HUDEP-2 (cell line): ENCODE results near the gene FEM1C.

ENCODE experiments used
- DNase-seq, 76 experiments: peaks; one replicate each; lab custom pipeline; 2025; ENCODE audit not compliant: unreplicated experiment in 76 of 76; lab: John Stamatoyannopoulos, UW

FEM1C gene

GRCh38 chr5:115544436-115545350 lies at the start of gene FEM1C:
FEM1C (minus strand) TSS chr5:115544775; CDS start chr5:115543493, 1,282 bp downstream.
- peak; percentile 35 to 98 (median 95) for DNase-seq

GRCh38 chr5:115589043-115589442 lies 44.5 kb upstream of the FEM1C start:
- DNase-seq, result no peak

- DNase-seq, result no peak
These were observed 44.1 kb upstream of the FEM1C start for GRCh38 chr5:115588640-115589039.

- DNase-seq, result peak in 2 of 76 experiments; percentile 2 to 8
These were observed 42.1 kb upstream of the FEM1C start for GRCh38 chr5:115586525-115587146.

GRCh38 chr5:115585265-115585664 lies 40.7 kb upstream of the FEM1C start:
- DNase-seq, result no peak

GRCh38 chr5:115584501-115584900 lies 39.9 kb upstream of the FEM1C start:
- DNase-seq, result no peak

- DNase-seq, result no peak
These were observed 38.9 kb upstream of the FEM1C start for GRCh38 chr5:115583474-115583873.

- DNase-seq, result no peak
These were observed 36.4 kb upstream of the FEM1C start for GRCh38 chr5:115580941-115581340.

- DNase-seq, result no peak
These were observed 35.2 kb upstream of the FEM1C start for GRCh38 chr5:115579747-115580173.

GRCh38 chr5:115579216-115579615 lies 34.6 kb upstream of the FEM1C start:
- no peak for DNase-seq

GRCh38 chr5:115578657-115579056 lies 34.1 kb upstream of the FEM1C start:
- DNase-seq, result no peak

GRCh38 chr5:115577741-115578140 lies 33.2 kb upstream of the FEM1C start:
- DNase-seq, result no peak

- no peak for DNase-seq
These were observed 32.8 kb upstream of the FEM1C start for GRCh38 chr5:115577329-115577728.

- no peak for DNase-seq
These were observed 30.8 kb upstream of the FEM1C start for GRCh38 chr5:115575167-115576070.

- DNase-seq, result no peak
These were observed 28.6 kb upstream of the FEM1C start for GRCh38 chr5:115573133-115573532.

GRCh38 chr5:115571441-115571878 lies 26.9 kb upstream of the FEM1C start:
- DNase-seq, result no peak

- DNase-seq, result no peak
These were observed 24.1 kb upstream of the FEM1C start for GRCh38 chr5:115568668-115569067.

- no peak for DNase-seq
These were observed 20.7 kb upstream of the FEM1C start for GRCh38 chr5:115565233-115565632.

GRCh38 chr5:115561176-115561575 lies 16.6 kb upstream of the FEM1C start:
- no peak for DNase-seq

- DNase-seq, result no peak
These were observed 14.9 kb upstream of the FEM1C start for GRCh38 chr5:115559524-115559923.
